Measurements from ENCODE around the gene DNAJB8.
A peak's percentile ranks its signal among the peaks of the same experiment; 100 is the strongest.

The DNAJB8 gene

DNA sequence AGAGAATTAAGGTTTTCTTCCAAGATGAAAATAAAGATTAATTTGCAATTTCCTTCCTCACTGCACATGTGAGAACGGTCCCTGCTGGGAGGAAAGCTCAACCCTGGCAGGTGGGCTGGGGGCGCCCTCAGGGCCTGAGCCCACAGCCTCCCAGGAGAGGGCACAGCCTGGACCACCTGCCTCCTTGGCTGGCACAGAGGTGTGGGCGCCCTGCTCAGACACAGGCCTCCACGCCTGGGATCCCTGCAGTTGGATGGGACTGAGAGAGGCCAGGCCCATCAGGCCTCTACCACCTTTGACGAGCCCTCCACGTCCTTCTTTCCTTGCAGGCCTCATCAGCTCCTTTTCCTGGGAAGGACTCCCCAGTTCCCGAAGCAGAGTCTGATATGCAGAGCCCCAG is 46.4 kb downstream of the DNAJB8 start:
- H3K4me3 ChIP-seq (ENCODE audit: low read depth, low read length) = no peak overlapping the region
- no peak for DNase-seq (ENCODE audit: low read depth)
- TF ChIP-seq, protein P1, sequence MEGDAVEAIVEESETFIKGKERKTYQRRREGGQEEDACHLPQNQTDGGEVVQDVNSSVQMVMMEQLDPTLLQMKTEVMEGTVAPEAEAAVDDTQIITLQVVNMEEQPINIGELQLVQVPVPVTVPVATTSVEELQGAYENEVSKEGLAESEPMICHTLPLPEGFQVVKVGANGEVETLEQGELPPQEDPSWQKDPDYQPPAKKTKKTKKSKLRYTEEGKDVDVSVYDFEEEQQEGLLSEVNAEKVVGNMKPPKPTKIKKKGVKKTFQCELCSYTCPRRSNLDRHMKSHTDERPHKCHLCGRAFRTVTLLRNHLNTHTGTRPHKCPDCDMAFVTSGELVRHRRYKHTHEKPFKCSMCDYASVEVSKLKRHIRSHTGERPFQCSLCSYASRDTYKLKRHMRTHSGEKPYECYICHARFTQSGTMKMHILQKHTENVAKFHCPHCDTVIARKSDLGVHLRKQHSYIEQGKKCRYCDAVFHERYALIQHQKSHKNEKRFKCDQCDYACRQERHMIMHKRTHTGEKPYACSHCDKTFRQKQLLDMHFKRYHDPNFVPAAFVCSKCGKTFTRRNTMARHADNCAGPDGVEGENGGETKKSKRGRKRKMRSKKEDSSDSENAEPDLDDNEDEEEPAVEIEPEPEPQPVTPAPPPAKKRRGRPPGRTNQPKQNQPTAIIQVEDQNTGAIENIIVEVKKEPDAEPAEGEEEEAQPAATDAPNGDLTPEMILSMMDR (IDR thresholded peaks at IDR 0.05; ENCODE audit: low read depth, low read length, missing control alignments) = no peak
- in situ Hi-C loops (cut with HindIII; ENCODE audit: low sequenced_read_pairs) = no loop called here

DNA sequence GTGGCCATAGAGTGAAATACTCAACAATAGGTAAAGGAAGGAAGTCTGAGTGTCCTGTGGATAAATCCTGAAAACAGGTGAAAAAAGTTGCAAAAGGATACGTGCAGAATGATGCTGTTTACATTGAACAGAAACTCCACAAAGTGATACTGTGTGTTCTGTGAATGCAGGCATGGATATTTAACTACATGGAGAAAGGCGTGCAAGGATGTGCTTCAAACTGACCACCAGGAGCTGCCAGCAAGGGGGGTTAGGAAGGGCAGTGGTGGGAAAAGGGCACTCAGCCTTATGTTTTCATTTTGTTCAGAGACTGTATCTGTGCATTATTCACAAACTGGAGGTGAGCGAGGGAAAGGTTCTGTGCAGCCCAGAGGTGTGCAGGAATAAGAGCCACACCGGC is 47.4 kb downstream of the DNAJB8 start:
- TF ChIP-seq, protein P1 (IDR thresholded peaks at IDR 0.05; ENCODE audit: low read depth, low read length, missing control alignments) = no peak
- no peak for DNase-seq (ENCODE audit: low read depth)
- no peak overlapping the region for H3K4me3 ChIP-seq (ENCODE audit: low read depth, low read length)
- in situ Hi-C loops (cut with HindIII; ENCODE audit: low sequenced_read_pairs) = no loop called here

DNA sequence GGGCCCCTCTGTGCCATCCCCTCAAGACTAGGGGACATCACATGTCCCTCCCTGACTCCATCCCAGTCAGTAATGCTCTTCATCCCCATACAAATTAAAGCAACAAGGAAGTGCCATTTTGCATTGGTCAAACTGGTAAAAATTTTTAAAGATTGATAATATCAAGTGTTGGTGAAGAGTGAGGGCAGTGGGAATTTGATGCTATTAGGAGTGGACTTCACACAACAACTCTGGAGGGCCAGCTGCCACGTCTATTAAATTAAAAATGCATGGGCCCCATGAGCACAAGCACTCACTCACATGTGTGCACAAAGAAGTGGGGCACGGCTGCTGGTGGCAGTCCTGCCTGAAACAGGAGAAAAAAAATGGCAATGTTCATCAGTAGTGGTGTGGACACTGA is 47.8 kb downstream of the DNAJB8 start:
- in situ Hi-C loops (cut with HindIII; ENCODE audit: low sequenced_read_pairs) = no loop called here
- TF ChIP-seq, protein P1 (IDR thresholded peaks at IDR 0.05; ENCODE audit: low read depth, low read length, missing control alignments) = no peak
- DNase-seq (ENCODE audit: low read depth) = no peak
- H3K4me3 ChIP-seq (ENCODE audit: low read depth, low read length) = no peak overlapping the region

DNA sequence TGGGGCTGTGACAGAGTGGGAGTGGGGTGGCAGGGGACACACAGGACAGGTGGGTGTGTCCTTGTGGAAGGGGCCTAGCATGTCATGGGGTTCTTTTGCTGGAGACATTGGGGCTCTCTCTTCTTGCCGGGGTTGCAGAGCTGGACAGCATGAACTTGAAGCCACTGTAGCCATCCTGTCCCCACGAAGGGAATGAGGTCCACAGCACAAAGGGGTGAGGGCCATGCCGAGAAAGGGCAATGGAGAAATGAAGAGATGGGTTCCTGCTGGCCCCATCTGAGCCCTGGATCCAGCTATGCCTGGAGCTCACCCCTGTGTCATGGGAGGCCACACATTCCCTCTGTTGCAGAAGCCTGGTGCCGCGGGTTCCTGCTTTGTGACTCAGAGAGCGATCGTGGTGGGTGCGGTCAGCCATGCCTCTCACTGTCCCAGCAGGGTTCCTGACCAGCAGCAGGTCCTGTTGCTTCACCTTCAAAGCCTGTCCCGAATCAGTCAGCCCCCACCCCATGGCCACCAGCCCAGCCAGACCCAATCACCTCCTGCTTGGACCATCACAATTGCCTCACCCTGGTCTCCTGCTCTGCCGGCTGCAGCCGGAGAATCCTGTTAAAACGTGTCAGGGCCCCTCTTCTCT is 50.0 kb downstream of the DNAJB8 start:
- no peak overlapping the region for H3K4me3 ChIP-seq (ENCODE audit: low read depth, low read length)
- TF ChIP-seq, protein P1 (IDR thresholded peaks at IDR 0.05; ENCODE audit: low read depth, low read length, missing control alignments) = no peak
- DNase-seq (ENCODE audit: low read depth) = peak; percentile 96
- in situ Hi-C loops (cut with HindIII; ENCODE audit: low sequenced_read_pairs) = no loop called here

DNA sequence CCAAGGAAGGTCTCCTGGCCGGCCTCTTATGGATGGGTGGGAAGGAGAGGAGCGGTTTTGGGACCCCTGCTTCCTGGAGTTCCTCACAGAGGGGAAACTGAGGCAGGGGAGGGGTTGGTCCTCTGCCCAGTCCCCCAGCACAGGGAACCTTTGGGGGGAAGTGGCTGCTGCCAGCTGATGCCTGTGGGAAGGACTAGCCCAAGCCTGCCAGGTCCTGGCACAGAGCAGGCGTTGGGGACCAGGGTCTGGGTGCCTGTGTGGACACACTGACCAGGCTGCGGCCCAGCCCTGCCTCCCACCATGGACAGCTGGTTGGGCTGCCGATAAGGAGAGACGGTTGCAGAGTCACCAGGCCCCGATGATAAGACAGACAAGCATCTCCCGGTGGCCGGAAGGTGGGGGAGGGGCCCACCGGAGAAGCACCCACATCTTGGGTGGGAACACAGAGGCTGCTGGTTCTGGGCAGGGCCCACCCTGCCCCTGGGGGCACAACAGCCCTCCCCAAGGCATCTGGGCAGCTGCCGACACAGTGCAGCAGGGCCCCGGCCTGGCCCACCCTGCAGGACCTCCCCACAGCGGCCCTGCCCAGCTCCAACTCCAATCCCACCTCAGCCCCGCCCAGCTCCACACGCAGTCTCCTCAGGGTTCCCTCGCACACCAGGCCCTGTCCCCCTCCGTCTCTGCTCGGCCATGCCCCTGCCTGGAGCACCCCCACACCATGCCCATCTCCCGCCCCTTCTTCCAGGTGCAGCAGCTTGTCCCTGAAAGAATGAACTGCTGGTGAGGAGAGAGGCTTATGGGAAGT is 50.7 kb downstream of the DNAJB8 start:
- no peak overlapping the region for H3K4me3 ChIP-seq (ENCODE audit: low read depth, low read length)
- in situ Hi-C loops (cut with HindIII; ENCODE audit: low sequenced_read_pairs) = no loop called here
- no peak for DNase-seq (ENCODE audit: low read depth)
- TF ChIP-seq, protein P1 (IDR thresholded peaks at IDR 0.05; ENCODE audit: low read depth, low read length, missing control alignments) = no peak

DNA sequence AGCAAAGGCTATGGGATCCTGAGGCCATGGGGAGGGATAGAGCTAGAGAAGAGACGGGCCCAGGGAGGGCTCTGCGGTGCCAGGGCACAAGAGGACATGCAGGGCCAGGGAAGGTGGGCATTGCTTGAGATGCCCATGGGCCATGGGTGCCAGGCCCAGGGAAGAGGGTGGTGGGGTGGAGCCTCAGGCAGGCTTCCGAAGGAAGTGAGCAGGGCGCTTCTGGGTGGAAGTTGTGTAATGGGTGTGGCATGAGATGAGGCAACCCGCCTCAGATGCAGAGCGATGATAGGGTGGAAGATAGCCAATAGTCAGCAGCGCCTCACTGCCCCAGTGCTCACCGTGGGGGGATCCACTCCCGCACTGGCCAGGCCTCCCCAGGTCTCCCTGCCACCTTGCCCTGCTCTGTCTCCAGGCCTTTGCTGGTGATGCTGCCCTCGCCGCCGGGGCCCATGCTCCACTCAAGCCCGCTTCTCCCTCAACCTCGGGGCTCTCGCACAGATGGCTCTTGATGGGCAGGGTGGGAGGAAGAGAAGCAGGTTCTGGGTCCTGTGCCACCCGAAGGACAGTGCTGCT is 51.4 kb downstream of the DNAJB8 start:
- no peak overlapping the region for H3K4me3 ChIP-seq (ENCODE audit: low read depth, low read length)
- in situ Hi-C loops (cut with HindIII; ENCODE audit: low sequenced_read_pairs) = no loop called here
- no peak for DNase-seq (ENCODE audit: low read depth)
- TF ChIP-seq, protein P1 (IDR thresholded peaks at IDR 0.05; ENCODE audit: low read depth, low read length, missing control alignments) = no peak
